PFSK-1 (cell line): ENCODE data around the gene JPH3.

Experiments
- POLR2AphosphoS5 ChIP-seq: IDR thresholded peaks from 2 replicates; pipeline ENCODE4 v1.6.1; 2012; ENCODE audit warnings: low read depth, mild to moderate bottlenecking, control low read depth, low read length, moderate library complexity
- SIN3A ChIP-seq: IDR thresholded peaks from 2 replicates; pipeline ENCODE4 v1.6.1; 2012; ENCODE audit warnings: mild to moderate bottlenecking, low read length, moderate library complexity, borderline replicate concordance; ENCODE audit not compliant: insufficient read depth
- TAF1 ChIP-seq: IDR thresholded peaks from 2 replicates; pipeline ENCODE4 v1.6.1; 2012; ENCODE audit warnings: low read length, control low read depth, borderline replicate concordance; ENCODE audit not compliant: insufficient read depth
- TF ChIP-seq, protein P1 (sequence below), 2 experiments: IDR thresholded peaks; 2 replicates each; pipeline versions ENCODE4 v1.6.1 to v1.8.0; 2011 to 2012; ENCODE audit warnings: low read depth in 2 of 2, low read length in 2 of 2, control low read depth in 1 of 2, inconsistent platforms in 1 of 2, mild to moderate bottlenecking in 1 of 2, moderate library complexity in 1 of 2; ENCODE audit not compliant: insufficient read depth in 1 of 2

DNA sequence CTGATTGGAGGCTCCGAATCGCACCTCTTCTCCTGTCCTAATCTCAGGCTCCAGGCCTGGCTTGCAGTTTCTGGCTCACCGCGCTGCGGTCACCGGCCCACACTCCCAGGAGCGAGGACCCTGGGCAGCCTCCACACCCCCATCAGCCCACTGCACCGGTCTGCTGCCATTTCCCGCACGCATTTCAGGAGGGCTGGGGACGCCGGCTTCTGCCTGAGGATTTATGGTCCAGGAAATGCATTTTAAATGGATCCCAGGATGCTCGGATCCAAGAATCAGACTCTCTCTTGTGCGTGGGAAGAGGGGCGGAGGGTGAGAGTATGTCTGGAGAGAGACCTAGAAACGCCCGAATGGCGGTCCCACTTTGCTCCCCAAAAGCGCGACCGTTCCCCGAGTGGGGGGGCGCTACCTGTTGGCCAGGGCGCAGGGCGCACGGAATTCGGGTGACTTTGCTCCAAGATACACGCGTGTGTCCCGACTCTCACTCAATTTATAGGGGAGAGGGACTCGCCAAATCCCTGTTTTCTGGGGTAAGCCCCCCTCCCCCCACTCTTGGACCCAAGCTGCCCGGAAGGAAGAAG, 817 bp upstream of the JPH3 start:
- TF ChIP-seq POLR2AphosphoS5 = no peak
- no peak for TF ChIP-seq TAF1
- no peak for TF ChIP-seq SIN3A
- TF ChIP-seq, protein P1, sequence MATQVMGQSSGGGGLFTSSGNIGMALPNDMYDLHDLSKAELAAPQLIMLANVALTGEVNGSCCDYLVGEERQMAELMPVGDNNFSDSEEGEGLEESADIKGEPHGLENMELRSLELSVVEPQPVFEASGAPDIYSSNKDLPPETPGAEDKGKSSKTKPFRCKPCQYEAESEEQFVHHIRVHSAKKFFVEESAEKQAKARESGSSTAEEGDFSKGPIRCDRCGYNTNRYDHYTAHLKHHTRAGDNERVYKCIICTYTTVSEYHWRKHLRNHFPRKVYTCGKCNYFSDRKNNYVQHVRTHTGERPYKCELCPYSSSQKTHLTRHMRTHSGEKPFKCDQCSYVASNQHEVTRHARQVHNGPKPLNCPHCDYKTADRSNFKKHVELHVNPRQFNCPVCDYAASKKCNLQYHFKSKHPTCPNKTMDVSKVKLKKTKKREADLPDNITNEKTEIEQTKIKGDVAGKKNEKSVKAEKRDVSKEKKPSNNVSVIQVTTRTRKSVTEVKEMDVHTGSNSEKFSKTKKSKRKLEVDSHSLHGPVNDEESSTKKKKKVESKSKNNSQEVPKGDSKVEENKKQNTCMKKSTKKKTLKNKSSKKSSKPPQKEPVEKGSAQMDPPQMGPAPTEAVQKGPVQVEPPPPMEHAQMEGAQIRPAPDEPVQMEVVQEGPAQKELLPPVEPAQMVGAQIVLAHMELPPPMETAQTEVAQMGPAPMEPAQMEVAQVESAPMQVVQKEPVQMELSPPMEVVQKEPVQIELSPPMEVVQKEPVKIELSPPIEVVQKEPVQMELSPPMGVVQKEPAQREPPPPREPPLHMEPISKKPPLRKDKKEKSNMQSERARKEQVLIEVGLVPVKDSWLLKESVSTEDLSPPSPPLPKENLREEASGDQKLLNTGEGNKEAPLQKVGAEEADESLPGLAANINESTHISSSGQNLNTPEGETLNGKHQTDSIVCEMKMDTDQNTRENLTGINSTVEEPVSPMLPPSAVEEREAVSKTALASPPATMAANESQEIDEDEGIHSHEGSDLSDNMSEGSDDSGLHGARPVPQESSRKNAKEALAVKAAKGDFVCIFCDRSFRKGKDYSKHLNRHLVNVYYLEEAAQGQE (IDR thresholded peaks at IDR 0.05; ENCODE audit: insufficient read depth in 1 of 2, low read depth in 2 of 2, low read length in 2 of 2) = no peak
